ENCODE data around the gene AGBL1.

- TF ChIP-seq CTCF (IDR thresholded peaks at IDR 0.05) (no peak), POLR2A (IDR thresholded peaks at IDR 0.05) (no peak), POLR2AphosphoS5 (IDR thresholded peaks at IDR 0.05) (no peak), EP300 (IDR thresholded peaks at IDR 0.05; ENCODE audit: low read depth) (no peak)
Observed at GRCh38 chr15:86647810-86648440, 568.3 kb downstream of the AGBL1 start.

All from transverse colon (tissue), 4 donors.